Neuron (in vitro differentiated cells): Measurements from ENCODE around the gene PRDM8.

Source experiments
- H2AFZ ChIP-seq: one replicate; pipeline ENCODE4 v1.6.1; 2013; ENCODE audit warnings: low read depth, mild to moderate bottlenecking, inconsistent platforms, low read length, moderate library complexity
- H3K27me3 ChIP-seq: one replicate; pipeline ENCODE4 v1.6.1; 2013; ENCODE audit warnings: low read length; ENCODE audit not compliant: insufficient read depth
- H3K36me3 ChIP-seq: one replicate; pipeline ENCODE4 v1.6.1; 2013; ENCODE audit warnings: low read length; ENCODE audit not compliant: insufficient read depth
- H3K4me1 ChIP-seq: one replicate; pipeline ENCODE4 v1.6.1; 2013; ENCODE audit warnings: low read length; ENCODE audit not compliant: insufficient read depth
- H3K4me3 ChIP-seq: 2 replicates; pipeline ENCODE4 v1.5.1; 2013; ENCODE audit warnings: mild to moderate bottlenecking, low read length, moderate library complexity
- H3K9me3 ChIP-seq: one replicate; pipeline ENCODE4 v1.6.1; 2013; ENCODE audit warnings: low read length

Gene PRDM8

GRCh38 chr4:80186676-80187075 lies 10.6 kb upstream of the PRDM8 start:
- Histone ChIP-seq H3K4me3 (no peak overlapping the region), H3K9me3 (peaks cover 7% of the 10 kb centered on the region), H2AFZ (no peak overlapping the region), H3K36me3 (no peaks in the 10 kb centered on the region), H3K27me3 (peaks cover 87% of the 10 kb centered on the region), H3K4me1 (peaks cover 37% of the 10 kb centered on the region)

- Histone ChIP-seq H2AFZ (no peak overlapping the region), H3K27me3 (peaks cover 88% of the 10 kb centered on the region), H3K9me3 (peaks cover 7% of the 10 kb centered on the region), H3K4me3 (no peak overlapping the region), H3K36me3 (no peaks in the 10 kb centered on the region), H3K4me1 (peaks cover 37% of the 10 kb centered on the region)
Measured at GRCh38 chr4:80187677-80188076, 9.6 kb upstream of the PRDM8 start.

GRCh38 chr4:80188457-80188800 lies 8.9 kb upstream of the PRDM8 start:
- H3K4me1 ChIP-seq = peaks cover 37% of the 10 kb centered on the region
- no peak overlapping the region for H2AFZ ChIP-seq
- peaks cover 87% of the 10 kb centered on the region for H3K27me3 ChIP-seq
- peaks cover 7% of the 10 kb centered on the region for H3K9me3 ChIP-seq
- no peaks in the 10 kb centered on the region for H3K36me3 ChIP-seq
- no peak overlapping the region for H3K4me3 ChIP-seq

- H3K9me3 ChIP-seq = peaks cover 7% of the 10 kb centered on the region
- peaks cover 37% of the 10 kb centered on the region for H3K4me1 ChIP-seq
- no peaks in the 10 kb centered on the region for H3K36me3 ChIP-seq
- no peak overlapping the region for H3K4me3 ChIP-seq
- H2AFZ ChIP-seq = no peak overlapping the region
- H3K27me3 ChIP-seq = peaks cover 88% of the 10 kb centered on the region
Measured at GRCh38 chr4:80188801-80189458, 8.4 kb upstream of the PRDM8 start.

GRCh38 chr4:80189581-80189955 lies 7.7 kb upstream of the PRDM8 start:
- Histone ChIP-seq H2AFZ (no peak overlapping the region), H3K4me3 (no peak overlapping the region), H3K36me3 (no peaks in the 10 kb centered on the region), H3K9me3 (peaks cover 7% of the 10 kb centered on the region), H3K4me1 (peaks cover 32% of the 10 kb centered on the region), H3K27me3 (peaks cover 84% of the 10 kb centered on the region)

GRCh38 chr4:80189956-80190677 lies 7.2 kb upstream of the PRDM8 start:
- Histone ChIP-seq H3K4me3 (no peak overlapping the region), H3K9me3 (peaks cover 7% of the 10 kb centered on the region), H3K4me1 (peaks cover 27% of the 10 kb centered on the region), H3K36me3 (no peaks in the 10 kb centered on the region), H3K27me3 (peaks cover 79% of the 10 kb centered on the region), H2AFZ (no peak overlapping the region)

GRCh38 chr4:80192252-80192866 lies 4.9 kb upstream of the PRDM8 start:
- Histone ChIP-seq H3K9me3 (peaks cover 7% of the 10 kb centered on the region), H3K4me3 (no peak overlapping the region), H3K27me3 (peaks cover 71% of the 10 kb centered on the region), H3K36me3 (no peaks in the 10 kb centered on the region), H2AFZ (no peak overlapping the region), H3K4me1 (peaks cover 20% of the 10 kb centered on the region)

GRCh38 chr4:80192937-80193336 lies 4.4 kb upstream of the PRDM8 start:
- Histone ChIP-seq H3K36me3 (no peaks in the 10 kb centered on the region), H3K4me1 (peaks cover 18% of the 10 kb centered on the region), H3K4me3 (no peak overlapping the region), H3K9me3 (peaks cover 7% of the 10 kb centered on the region), H3K27me3 (peaks cover 65% of the 10 kb centered on the region), H2AFZ (no peak overlapping the region)

- H3K4me3 ChIP-seq = peak overlapping the region; percentile 59
- H2AFZ ChIP-seq = no peak overlapping the region
- H3K9me3 ChIP-seq = no peaks in the 10 kb centered on the region
- H3K36me3 ChIP-seq = no peaks in the 10 kb centered on the region
- H3K4me1 ChIP-seq = peaks cover 20% of the 10 kb centered on the region
- peaks cover 38% of the 10 kb centered on the region for H3K27me3 ChIP-seq
Measured at GRCh38 chr4:80195441-80196140, 1.7 kb upstream of the PRDM8 start.

- Histone ChIP-seq H3K4me1 (peaks cover 20% of the 10 kb centered on the region), H2AFZ (peak overlapping the region; percentile 91), H3K9me3 (peaks cover 3% of the 10 kb centered on the region), H3K4me3 (peak overlapping the region; percentile 59), H3K27me3 (peaks cover 33% of the 10 kb centered on the region), H3K36me3 (peaks cover 5% of the 10 kb centered on the region)
Measured at GRCh38 chr4:80196259-80196921, 913 bp upstream of the PRDM8 start.

- Histone ChIP-seq H3K4me1 (peaks cover 20% of the 10 kb centered on the region), H3K4me3 (peak overlapping the region; percentile 59), H3K27me3 (peaks cover 23% of the 10 kb centered on the region)
Measured at GRCh38 chr4:80197601-80198440, 518 bp downstream of the PRDM8 start.

GRCh38 chr4:80198441-80198837 lies 1.1 kb downstream of the PRDM8 start:
- Histone ChIP-seq H3K27me3 (peaks cover 17% of the 10 kb centered on the region), H3K4me1 (peaks cover 20% of the 10 kb centered on the region), H3K9me3 (peaks cover 9% of the 10 kb centered on the region), H3K36me3 (peaks cover 10% of the 10 kb centered on the region), H2AFZ (peak overlapping the region; percentile 91), H3K4me3 (peak overlapping the region; percentile 59)

More at GRCh38 chr4:80197601-80198440, 518 bp downstream of the PRDM8 start:
- H3K36me3 ChIP-seq = peaks cover 10% of the 10 kb centered on the region
- peaks cover 5% of the 10 kb centered on the region for H3K9me3 ChIP-seq
- H2AFZ ChIP-seq = peak overlapping the region; percentile 91
